H9 (cell line): Measurements from ENCODE around the gene CAT. TPM values are rescaled to one million over a fixed set of nuclear protein-coding genes. Genes with fewer than 3 reads are reported as not detected.
A peak's percentile ranks its signal among the peaks of the same experiment; 100 is the strongest.

Experiments
- DNase-seq: peaks from one replicate; pipeline ENCODE4 v3.0.0-alpha.2; 2017
- H2AFZ ChIP-seq: one replicate; pipeline ENCODE4 v1.6.1; 2013; ENCODE audit warnings: mild to moderate bottlenecking, low read length, control low read depth, moderate library complexity
- H2AK5ac ChIP-seq: 2 replicates; pipeline ENCODE4 v1.6.1; 2013; ENCODE audit warnings: low read length, control low read depth, mixed read lengths; ENCODE audit not compliant: insufficient read length
- H2BK120ac ChIP-seq: one replicate; pipeline ENCODE4 v1.6.1; 2013; ENCODE audit warnings: low read depth, mild to moderate bottlenecking, low read length, control low read depth, inconsistent platforms; ENCODE audit not compliant: poor library complexity, severe bottlenecking
- H2BK12ac ChIP-seq: 2 replicates; pipeline ENCODE4 v1.6.1; 2013; ENCODE audit warnings: low read length, control low read depth, mixed read lengths, low read depth; ENCODE audit not compliant: insufficient read length
- H2BK15ac ChIP-seq: 2 replicates; pipeline ENCODE4 v1.6.1; 2013; ENCODE audit warnings: low read depth, low read length, control low read depth
- H2BK20ac ChIP-seq: one replicate; pipeline ENCODE4 v1.6.1; 2013; ENCODE audit warnings: low read depth, mild to moderate bottlenecking, low read length, control low read depth, inconsistent platforms; ENCODE audit not compliant: poor library complexity, severe bottlenecking
- H2BK5ac ChIP-seq: 2 replicates; pipeline ENCODE4 v1.6.1; 2013; ENCODE audit warnings: low read length, control low read depth, mixed read lengths; ENCODE audit not compliant: insufficient read length
- H3K14ac ChIP-seq: 2 replicates; pipeline ENCODE4 v1.6.1; 2013; ENCODE audit warnings: low read length, control low read depth; ENCODE audit not compliant: insufficient read depth
- H3K18ac ChIP-seq: 2 replicates; pipeline ENCODE4 v1.6.1; 2013; ENCODE audit warnings: low read depth, mild to moderate bottlenecking, mixed read lengths, low read length, control low read depth; ENCODE audit not compliant: insufficient read length
- H3K23ac ChIP-seq: 2 replicates; pipeline ENCODE4 v1.6.1; 2013; ENCODE audit warnings: low read length, control low read depth, mixed read lengths, low read depth; ENCODE audit not compliant: insufficient read length
- H3K23me2 ChIP-seq: 2 replicates; pipeline ENCODE4 v1.6.1; 2013; ENCODE audit warnings: low read depth, mild to moderate bottlenecking, mixed read lengths, low read length, control low read depth; ENCODE audit not compliant: insufficient read length, poor library complexity, severe bottlenecking
- H3K27ac ChIP-seq: 2 replicates; pipeline ENCODE4 v1.5.1; 2013; ENCODE audit warnings: low read length, control low read depth, mixed read lengths, low read depth; ENCODE audit not compliant: insufficient read length
- H3K27me3 ChIP-seq: 2 replicates; pipeline ENCODE4 v1.6.1; 2013; ENCODE audit warnings: low read length, control low read depth, inconsistent platforms; ENCODE audit not compliant: insufficient read depth
- H3K4ac ChIP-seq: 2 replicates; pipeline ENCODE4 v1.6.1; 2013; ENCODE audit warnings: low read depth, mild to moderate bottlenecking, control low read depth, inconsistent platforms, low read length, moderate library complexity
- H3K4me1 ChIP-seq: 2 replicates; pipeline ENCODE4 v1.6.1; 2013; ENCODE audit warnings: low read length, control low read depth, inconsistent platforms; ENCODE audit not compliant: insufficient read depth
- H3K4me2 ChIP-seq: 2 replicates; pipeline ENCODE4 v1.6.1; 2013; ENCODE audit warnings: low read length, control low read depth, mixed read lengths; ENCODE audit not compliant: insufficient read length, insufficient read depth
- H3K56ac ChIP-seq: 2 replicates; pipeline ENCODE4 v1.6.1; 2013; ENCODE audit warnings: low read depth, mild to moderate bottlenecking, mixed read lengths, low read length, control low read depth; ENCODE audit not compliant: insufficient read length
- H3K79me1 ChIP-seq: 2 replicates; pipeline ENCODE4 v1.6.1; 2013; ENCODE audit warnings: low read depth, mild to moderate bottlenecking, moderate library complexity, low read length, control low read depth, inconsistent platforms; ENCODE audit not compliant: insufficient read depth, poor library complexity, severe bottlenecking
- H3K79me2 ChIP-seq: 2 replicates; pipeline ENCODE4 v1.6.1; 2013; ENCODE audit warnings: low read length, control low read depth, inconsistent platforms; ENCODE audit not compliant: insufficient read depth
- H3K9ac ChIP-seq: 2 replicates; pipeline ENCODE4 v1.6.1; 2013; ENCODE audit warnings: low read length, control low read depth, mixed read lengths; ENCODE audit not compliant: insufficient read length; ENCODE audit errors: extremely low read depth
- H3K9me3 ChIP-seq: one replicate; pipeline ENCODE4 v1.6.1; 2013; ENCODE audit warnings: low read depth, low read length, inconsistent platforms; ENCODE audit not compliant: control insufficient read depth
- H3T11ph ChIP-seq: one replicate; pipeline ENCODE4 v1.6.1; 2013; ENCODE audit warnings: mild to moderate bottlenecking, low read length, control low read depth, inconsistent platforms
- H4K20me1 ChIP-seq: one replicate; pipeline ENCODE4 v1.6.1; 2013; ENCODE audit not compliant: control insufficient read depth, insufficient read length, insufficient read depth
- H4K5ac ChIP-seq: 2 replicates; pipeline ENCODE4 v1.6.1; 2013; ENCODE audit warnings: low read depth, mild to moderate bottlenecking, mixed read lengths, low read length, control low read depth; ENCODE audit not compliant: insufficient read length
- H4K8ac ChIP-seq: replicated peaks from 2 replicates; pipeline ENCODE4 v1.6.1; 2013; ENCODE audit warnings: low read length, control low read depth, mixed read lengths, low read depth; ENCODE audit not compliant: insufficient read length
- H4K91ac ChIP-seq: 2 replicates; pipeline ENCODE4 v1.6.1; 2013; ENCODE audit warnings: low read depth, mild to moderate bottlenecking, moderate library complexity, mixed read lengths, low read length, control low read depth; ENCODE audit not compliant: insufficient read length
- H3K27ac Mint-ChIP-seq, 3 experiments: 2 replicates in 2 of 3; 3 replicates in 1 of 3; pipeline ENCODE4 v1.8.0; 2020 to 2021; ENCODE audit warnings: mixed read lengths in 3 of 3, mild to moderate bottlenecking in 1 of 3, moderate library complexity in 1 of 3
- H3K27me3 Mint-ChIP-seq: 2 replicates; pipeline ENCODE4 v1.8.0; 2021; ENCODE audit warnings: low read depth, mild to moderate bottlenecking, moderate library complexity, mixed read lengths
- H3K36me3 Mint-ChIP-seq, 3 experiments: 2 replicates in 2 of 3; 3 replicates in 1 of 3; pipeline ENCODE4 v1.8.0; 2020 to 2021; ENCODE audit warnings: low read depth in 3 of 3, mixed read lengths in 3 of 3; ENCODE audit not compliant: insufficient read depth in 1 of 3
- H3K4me1 Mint-ChIP-seq, 2 experiments: 2 replicates each; pipeline ENCODE4 v1.8.0; 2020; ENCODE audit warnings: mixed read lengths in 2 of 2
- H3K4me3 Mint-ChIP-seq, 2 experiments: 2 replicates in 1 of 2; 3 replicates in 1 of 2; pipeline ENCODE4 v1.8.0; 2020 to 2021; ENCODE audit warnings: mild to moderate bottlenecking in 2 of 2, mixed read lengths in 2 of 2, moderate library complexity in 1 of 2
- H3K9me3 Mint-ChIP-seq, 2 experiments: 2 replicates in 1 of 2; 3 replicates in 1 of 2; pipeline ENCODE4 v1.8.0; 2020; ENCODE audit warnings: mild to moderate bottlenecking in 2 of 2, mixed read lengths in 2 of 2, moderate library complexity in 1 of 2
- WGBS: extraction: QIAGEN DNeasy Blood & Tissue Kit; methylation state at CpG from one replicate; pipeline ENCODE4 v1.1.7; 2013; ENCODE audit warnings: missing lambda C conversion rate, low lambda C conversion rate, mixed read lengths; ENCODE audit not compliant: insufficient read length; ENCODE audit errors: extremely low coverage; 5-methylcytosine and 5-hydroxymethylcytosine counted together
- total RNA-seq: library from RNA; stranded (reverse); gene quantifications from 2 replicates; pipeline ENCODE4 v1.2.1, GENCODE V29; 2021
- TF ChIP-seq, protein P1 (sequence below): fragments of 200-600 bp; sonication (generic); conservative IDR thresholded peaks from 3 replicates; pipeline ENCODE4 v1.8.0; 2021; ENCODE audit warnings: antibody characterized with exemption, mild to moderate bottlenecking

Gene CAT
- total RNA-seq, 1 experiment from 2014 or later = 9.9 TPM

- H3K27ac Mint-ChIP-seq = no peak overlapping the region
- H4K91ac ChIP-seq = no peak overlapping the region
- no peak overlapping the region for H3K9ac ChIP-seq
- no peak overlapping the region for H3T11ph ChIP-seq
- no peaks in the 10 kb centered on the region for H3K27me3 ChIP-seq
- no peak overlapping the region for H2BK120ac ChIP-seq
- TF ChIP-seq, protein P1, sequence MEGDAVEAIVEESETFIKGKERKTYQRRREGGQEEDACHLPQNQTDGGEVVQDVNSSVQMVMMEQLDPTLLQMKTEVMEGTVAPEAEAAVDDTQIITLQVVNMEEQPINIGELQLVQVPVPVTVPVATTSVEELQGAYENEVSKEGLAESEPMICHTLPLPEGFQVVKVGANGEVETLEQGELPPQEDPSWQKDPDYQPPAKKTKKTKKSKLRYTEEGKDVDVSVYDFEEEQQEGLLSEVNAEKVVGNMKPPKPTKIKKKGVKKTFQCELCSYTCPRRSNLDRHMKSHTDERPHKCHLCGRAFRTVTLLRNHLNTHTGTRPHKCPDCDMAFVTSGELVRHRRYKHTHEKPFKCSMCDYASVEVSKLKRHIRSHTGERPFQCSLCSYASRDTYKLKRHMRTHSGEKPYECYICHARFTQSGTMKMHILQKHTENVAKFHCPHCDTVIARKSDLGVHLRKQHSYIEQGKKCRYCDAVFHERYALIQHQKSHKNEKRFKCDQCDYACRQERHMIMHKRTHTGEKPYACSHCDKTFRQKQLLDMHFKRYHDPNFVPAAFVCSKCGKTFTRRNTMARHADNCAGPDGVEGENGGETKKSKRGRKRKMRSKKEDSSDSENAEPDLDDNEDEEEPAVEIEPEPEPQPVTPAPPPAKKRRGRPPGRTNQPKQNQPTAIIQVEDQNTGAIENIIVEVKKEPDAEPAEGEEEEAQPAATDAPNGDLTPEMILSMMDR = no peak
- no peaks in the 10 kb centered on the region for H4K20me1 ChIP-seq
- H3K23me2 ChIP-seq = no peaks in the 10 kb centered on the region
- H2AK5ac ChIP-seq = no peak overlapping the region
- H3K14ac ChIP-seq = no peak overlapping the region
- H3K23ac ChIP-seq = no peak overlapping the region
- no CpG with 5 or more reads among the region's 12 CpGs for WGBS
- no peaks in the 10 kb centered on the region for H3K79me2 ChIP-seq
- H3K4me2 ChIP-seq = no peak overlapping the region
- no peak overlapping the region for H2BK12ac ChIP-seq
- no peak overlapping the region for H2BK5ac ChIP-seq
- no peak overlapping the region for H3K18ac ChIP-seq
- no peaks in the 10 kb centered on the region; a peak in 1 of 5 replicates for H3K9me3 Mint-ChIP-seq
- no peak overlapping the region for H3K27ac ChIP-seq
- no peak overlapping the region for H2AFZ ChIP-seq
- no peak overlapping the region for H2BK20ac ChIP-seq
- H3K56ac ChIP-seq = no peak overlapping the region
- H3K4me1 Mint-ChIP-seq = peaks cover 4 to 12% of the 10 kb centered on the region in 2 experiments
- no peak overlapping the region for H2BK15ac ChIP-seq
- H3K4me3 Mint-ChIP-seq = no peak overlapping the region
- no peaks in the 10 kb centered on the region for H3K9me3 ChIP-seq
- DNase-seq = peak; percentile 41
- no peaks in the 10 kb centered on the region for H3K36me3 Mint-ChIP-seq
- H4K8ac ChIP-seq = no peak overlapping the region
- H3K4ac ChIP-seq = no peak overlapping the region
- H4K5ac ChIP-seq = no peak overlapping the region
- peaks cover 2% of the 10 kb centered on the region for H3K27me3 Mint-ChIP-seq
- no peaks in the 10 kb centered on the region for H3K4me1 ChIP-seq
- no peaks in the 10 kb centered on the region for H3K79me1 ChIP-seq
These were observed 56.5 kb downstream of the CAT start for GRCh38 chr11:34495239-34495723.
